Endothelial cell of umbilical vein (primary cell): ENCODE results near the gene RAB3GAP1. TPM values are rescaled to one million over a fixed set of nuclear protein-coding genes. Genes with fewer than 3 reads are reported as not detected.

Experiments
- BruUV-seq: library from RNA; stranded (reverse); fragments of 400-500 nt; replicated peaks from 2 replicates; lab custom pipeline; 2021; lab: Mats Ljungman, UMichigan
- CTCF ChIA-PET: fragments of 300-600, 350-600 bp; sonication (Branson Sonifier 250); formaldehyde crosslinking; loops from one replicate; lab custom pipeline; 2021; ENCODE audit warnings: antibody characterized with exemption, inconsistent platforms; lab: Charles Lee
- POLR2A ChIA-PET: fragments of 300-600, 350-600 bp; sonication (Branson Sonifier 250); formaldehyde crosslinking; loops from one replicate; lab custom pipeline; 2021; ENCODE audit warnings: antibody characterized with exemption, inconsistent platforms; lab: Charles Lee
- DNase-seq: peaks from one replicate; pipeline ENCODE4 v3.0.0-alpha.2; 2011; ENCODE audit warnings: low read depth, low spot score
- FAIRE-seq: peaks from 2 replicates; lab custom pipeline; 2011; peaks lifted over from hg19 to GRCh38; lab: Jason Lieb, UNC
- H2AFZ ChIP-seq: 2 replicates; pipeline ENCODE4 v1.6.0; 2012; ENCODE audit warnings: low read depth, low read length, control low read depth, inconsistent platforms
- H3K27ac ChIP-seq: 2 replicates; pipeline ENCODE4 v1.5.1; 2011; ENCODE audit warnings: low read depth, mild to moderate bottlenecking, control low read depth, low read length, moderate library complexity; ENCODE audit not compliant: insufficient read depth
- H3K27me3 ChIP-seq, 2 experiments: 2 replicates each; pipeline versions ENCODE4 v1.6.0 to v1.6.1; 2011; ENCODE audit warnings: low read length in 2 of 2, mixed read lengths in 1 of 2; ENCODE audit not compliant: control insufficient read depth in 2 of 2, insufficient read depth in 2 of 2
- H3K36me3 ChIP-seq, 2 experiments: 2 replicates in 1 of 2; 3 replicates in 1 of 2; pipeline ENCODE4 v1.5.1; 2011; ENCODE audit warnings: low read length in 2 of 2, mild to moderate bottlenecking in 1 of 2, moderate library complexity in 1 of 2; ENCODE audit not compliant: control insufficient read depth in 2 of 2, insufficient read depth in 2 of 2; ENCODE audit errors: extremely low read depth in 1 of 2
- H3K4me1 ChIP-seq: 3 replicates; pipeline ENCODE4 v1.5.1; 2011; ENCODE audit warnings: mild to moderate bottlenecking, low read length; ENCODE audit not compliant: control insufficient read depth, insufficient read depth; ENCODE audit errors: extremely low read depth
- H3K4me2 ChIP-seq: 2 replicates; pipeline ENCODE4 v1.6.1; 2011; ENCODE audit warnings: low read length, control low read depth, mixed read lengths; ENCODE audit not compliant: insufficient read depth
- H3K4me3 ChIP-seq, 3 experiments: fragments of 200-600 bp in 1 of 3; sonication (generic), shearing (Covaris generic) in 1 of 3; replicated peaks in 1 of 3; 2 replicates each; pipeline ENCODE4 v1.5.1; 2011 to 2016; ENCODE audit warnings: control low read depth in 3 of 3, low read length in 3 of 3, mild to moderate bottlenecking in 2 of 3, inconsistent platforms in 1 of 3, low read depth in 1 of 3, moderate library complexity in 1 of 3; ENCODE audit not compliant: insufficient read depth in 1 of 3
- H3K79me2 ChIP-seq: 2 replicates; pipeline ENCODE4 v1.6.0; 2012; ENCODE audit warnings: low read length, inconsistent platforms; ENCODE audit not compliant: control insufficient read depth, insufficient read depth
- H3K9ac ChIP-seq: replicated peaks from 2 replicates; pipeline ENCODE3; 2011; ENCODE audit warnings: low read length, control low read depth; ENCODE audit not compliant: insufficient read depth; ENCODE audit errors: extremely low read depth
- H3K9me1 ChIP-seq: replicated peaks from 3 replicates; pipeline ENCODE4 v1.6.0; 2011; ENCODE audit warnings: mild to moderate bottlenecking, low read length; ENCODE audit not compliant: control insufficient read depth, insufficient read depth; ENCODE audit errors: extremely low read depth
- H3K9me3 ChIP-seq: replicated peaks from 2 replicates; pipeline ENCODE4 v1.5.1; 2012; ENCODE audit warnings: low read length, inconsistent platforms; ENCODE audit not compliant: control insufficient read depth, insufficient read depth
- H4K20me1 ChIP-seq: replicated peaks from 2 replicates; pipeline ENCODE3; 2011; ENCODE audit warnings: mild to moderate bottlenecking, low read length; ENCODE audit not compliant: control insufficient read depth, insufficient read depth; ENCODE audit errors: extremely low read depth
- CTCF ChIP-seq, 2 donors: IDR thresholded peaks; 1 replicate in 1 of 2; 2 replicates in 1 of 2; pipeline ENCODE4 v1.5.1; 2011; ENCODE audit warnings: low read length in 2 of 2, mild to moderate bottlenecking in 2 of 2, moderate library complexity in 2 of 2, control low read depth in 1 of 2, inconsistent platforms in 1 of 2, low read depth in 1 of 2; ENCODE audit not compliant: insufficient read depth in 1 of 2; ENCODE audit errors: extremely low read depth in 1 of 2
- EZH2 ChIP-seq: IDR thresholded peaks from 2 replicates; pipeline ENCODE4 v1.6.1; 2012; ENCODE audit warnings: borderline replicate concordance, low read depth, mild to moderate bottlenecking, moderate library complexity, low read length, inconsistent platforms; ENCODE audit not compliant: severe bottlenecking
- FOS ChIP-seq: IDR thresholded peaks from 2 replicates; pipeline ENCODE4 v1.6.1; 2011; ENCODE audit warnings: mild to moderate bottlenecking, low read length, moderate library complexity, borderline replicate concordance; ENCODE audit not compliant: insufficient read depth
- GATA2 ChIP-seq: IDR thresholded peaks from 2 replicates; pipeline ENCODE4 v1.7.0; 2011; ENCODE audit warnings: low read depth, mild to moderate bottlenecking, moderate library complexity, mixed read lengths, low read length; ENCODE audit not compliant: insufficient read length, insufficient read depth
- JUN ChIP-seq: IDR thresholded peaks from 2 replicates; pipeline ENCODE4 v1.6.1; 2011; ENCODE audit warnings: borderline replicate concordance, low read depth; ENCODE audit not compliant: insufficient read length, insufficient read depth
- MAX ChIP-seq: IDR thresholded peaks from 2 replicates; pipeline ENCODE4 v1.6.1; 2011; ENCODE audit not compliant: insufficient read depth, insufficient read length
- MYC ChIP-seq: IDR thresholded peaks from one replicate; pipeline ENCODE4 v1.6.1; 2011; ENCODE audit warnings: mild to moderate bottlenecking, low read depth, low read length
- POLR2A ChIP-seq: IDR thresholded peaks from 2 replicates; pipeline ENCODE4 v1.6.1; 2012; ENCODE audit warnings: low read depth, mild to moderate bottlenecking, control low read depth, low read length
- POLR2AphosphoS5 ChIP-seq: IDR thresholded peaks from 2 replicates; pipeline ENCODE4 v1.6.1; 2012; ENCODE audit warnings: low read depth, mild to moderate bottlenecking, control low read depth, low read length, moderate library complexity; ENCODE audit not compliant: insufficient read depth
- dilution Hi-C: fragments of 300-500 bp; cut with MboI; formaldehyde crosslinking; loops from one replicate; pipeline ENCODE4 v1.15.0; 2019; ENCODE audit warnings: low sequenced_read_pairs; ENCODE audit not compliant: extremely low pct_ligation_motif_present
- intact Hi-C: fragments of 100-400 bp; cut with micrococcal nuclease; formaldehyde crosslinking; loops from one replicate; pipeline ENCODE4 v1.10.0; 2022
- polyA plus RNA-seq, 4 experiments: library from polyadenylated mRNA; depleted of rRNA in 3 of 4; stranded (reverse) in 3 of 4; unstranded in 1 of 4; fragments of >200 nt; gene quantifications; 2 replicates each; pipeline versions ENCODE4 v1.2.1 to v1.2.3, GENCODE V29; 2011 to 2012; ENCODE audit warnings: missing spikeins in 1 of 4
- total RNA-seq: library from RNA; stranded (reverse); gene quantifications from 2 replicates; pipeline ENCODE4 v1.2.3, GENCODE V29; 2021

The RAB3GAP1 gene
- total and polyA plus RNA-seq, 2 donors (not counting 3 experiments of a cell fraction or from before 2014, with no cell fraction given): 14.9 to 39.5 TPM

- no peaks in the 10 kb centered on the region for H3K79me2 ChIP-seq
- intact Hi-C loops: no loop called here
- ChIA-PET CTCF (no interaction called here), POLR2A (no interaction called here)
- no peaks in the 10 kb centered on the region for H3K27me3 ChIP-seq
- no peaks in the 10 kb centered on the region for H3K9me3 ChIP-seq
- no peak overlapping the region for H3K9ac ChIP-seq
- dilution Hi-C loops: no loop called here
- no peaks in the 10 kb centered on the region for H4K20me1 ChIP-seq
- DNase-seq: no peak
- H3K4me1 ChIP-seq: no peaks in the 10 kb centered on the region
- no peak overlapping the region for H3K4me3 ChIP-seq
- H2AFZ ChIP-seq: no peak overlapping the region
- H3K9me1 ChIP-seq: no peaks in the 10 kb centered on the region
- no peak for FAIRE-seq
- no peak for TF ChIP-seq FOS
- TF ChIP-seq MYC: no peak
- no peak for TF ChIP-seq POLR2A
- no peak for TF ChIP-seq GATA2
- no peak for TF ChIP-seq CTCF (IDR thresholded peaks at IDR 0.05; ENCODE audit: extremely low read depth in 1 of 2, insufficient read depth in 1 of 2, low read depth in 1 of 2, low read length in 2 of 2)
- no peak for TF ChIP-seq JUN
- no peak for TF ChIP-seq POLR2AphosphoS5
- no peak for TF ChIP-seq MAX
- TF ChIP-seq EZH2: no peak
- H3K36me3 ChIP-seq: peaks cover 10 to 15% of the 10 kb centered on the region in 2 experiments
- no peak overlapping the region for H3K4me2 ChIP-seq
- no TSS peak for BruUV-seq
- H3K27ac ChIP-seq: no peak overlapping the region
Measured at GRCh38 chr2:135151615-135152014, 99.5 kb downstream of the RAB3GAP1 start.
